ELR (cell line): ENCODE measurements around the gene STK39.

Experiments used
- DNase-seq: peaks from one replicate; pipeline ENCODE4 v3.0.0-alpha.2; 2015; ENCODE audit warnings: low read depth

Gene STK39

GRCh38 chr2:168158586-168158985, 88.8 kb downstream of the STK39 start:
- no peak for DNase-seq

- peak; percentile 33 for DNase-seq
These were observed 89.5 kb downstream of the STK39 start for GRCh38 chr2:168157926-168158325.

GRCh38 chr2:168157070-168157469, 90.3 kb downstream of the STK39 start:
- no peak for DNase-seq

GRCh38 chr2:168156661-168157060, 90.7 kb downstream of the STK39 start:
- peak; percentile 90 for DNase-seq

GRCh38 chr2:168155680-168156079, 91.7 kb downstream of the STK39 start:
- DNase-seq = no peak

GRCh38 chr2:168155046-168155445, 92.3 kb downstream of the STK39 start:
- DNase-seq = no peak

- DNase-seq = no peak
These were observed 94.4 kb downstream of the STK39 start for GRCh38 chr2:168152902-168153530.

GRCh38 chr2:168149986-168150385, 97.4 kb downstream of the STK39 start:
- no peak for DNase-seq

- DNase-seq = no peak
These were observed 98.0 kb downstream of the STK39 start for GRCh38 chr2:168149150-168149974.

GRCh38 chr2:168147830-168148794, 99.3 kb downstream of the STK39 start:
- DNase-seq = no peak

GRCh38 chr2:168146892-168147810, 100.2 kb downstream of the STK39 start:
- no peak for DNase-seq

GRCh38 chr2:168145426-168146310, 101.7 kb downstream of the STK39 start:
- no peak for DNase-seq

- no peak for DNase-seq
These were observed 102.4 kb downstream of the STK39 start for GRCh38 chr2:168145011-168145410.

- DNase-seq = no peak
These were observed 103.6 kb downstream of the STK39 start for GRCh38 chr2:168143813-168144212.

- no peak for DNase-seq
These were observed 106.5 kb downstream of the STK39 start for GRCh38 chr2:168140892-168141291.

GRCh38 chr2:168139852-168140251, 107.5 kb downstream of the STK39 start:
- no peak for DNase-seq

- no peak for DNase-seq
These were observed 108.5 kb downstream of the STK39 start for GRCh38 chr2:168138901-168139300.

GRCh38 chr2:168138374-168138773, 109.0 kb downstream of the STK39 start:
- DNase-seq = no peak

- no peak for DNase-seq
These were observed 109.8 kb downstream of the STK39 start for GRCh38 chr2:168137510-168138180.
